ENCODE results near the gene C1orf105. TPM values are rescaled to one million over a fixed set of nuclear protein-coding genes. Genes with fewer than 3 reads are reported as not detected.
A peak's percentile ranks its signal among the peaks of the same experiment; 100 is the strongest.

The C1orf105 gene
- total and polyA plus RNA-seq, 10 donors, result not detected

DNA sequence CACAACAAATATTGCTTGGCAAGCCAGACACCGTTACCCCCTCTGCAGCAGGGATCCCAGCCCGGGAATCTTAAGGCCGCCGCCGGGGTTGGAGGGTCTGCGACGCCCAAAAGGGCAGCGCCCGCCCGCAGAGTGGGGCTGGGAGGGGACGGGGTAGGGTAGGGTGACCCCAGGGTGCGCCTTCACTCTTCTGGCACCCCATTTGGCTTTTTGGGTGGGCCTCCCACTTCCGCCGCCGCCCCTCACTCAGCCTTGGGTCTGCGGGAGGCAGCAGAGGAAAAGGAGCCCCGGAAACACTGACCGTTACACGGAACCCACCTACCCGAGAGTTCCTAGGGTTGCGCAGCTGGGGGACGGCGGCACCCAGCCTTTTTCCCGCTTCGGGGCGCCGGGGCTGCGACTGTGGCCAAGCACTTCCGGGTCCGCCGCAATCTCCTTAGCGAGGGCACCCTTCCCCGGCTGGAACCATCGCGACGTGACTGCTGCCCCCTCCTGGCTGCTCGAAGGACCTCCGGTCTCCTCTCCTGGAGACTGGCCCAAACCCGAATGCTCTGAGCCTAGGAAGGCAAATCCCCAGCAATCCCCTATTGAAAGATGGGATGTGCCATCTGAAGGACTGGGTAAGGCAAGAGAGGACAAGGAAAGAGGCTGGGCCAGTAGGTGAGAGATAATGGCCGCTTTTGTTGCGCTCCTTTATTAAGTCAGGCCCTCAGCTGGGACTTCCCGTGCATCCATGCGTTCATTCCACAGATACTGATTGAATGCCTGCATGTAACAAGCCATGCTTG lies 23.4 kb downstream of the C1orf105 start, which contains the start of gene PIGC:
Gene PIGC (minus strand): TSS at position 404 of the 788 bp plus-strand sequence. CDS start 1,447 bp downstream, outside the sequence.
- H3K27me3 ChIP-seq (replicated peaks in 1 of 7), result no peaks in the 10 kb centered on the region
- peak within 1 kb of the TSS; percentile 59 to 91 (median 76) for H3K4me3 ChIP-seq
- DNase-seq, result peak; percentile 99
- peaks cover 0 to 24% (median 2%) of the 10 kb centered on the region in 6 donors for H3K36me3 ChIP-seq
- WGBS, 5 donors, result 7 to 14% (median 8%) methylated on average over 22 to 43 of the region's 43 CpGs
- peak; percentile 79 to 87 (median 81) for TF ChIP-seq POLR2AphosphoS5 (IDR thresholded peaks at IDR 0.05)
- TF ChIP-seq CTCF (IDR thresholded peaks at IDR 0.05 in 8 of 11, conservative IDR thresholded peaks at IDR 0.05 in 3 of 11), result peak; percentile 65 to 95 (median 91)
- TF ChIP-seq POLR2A (IDR thresholded peaks at IDR 0.05), result no peak
- H3K27ac ChIP-seq, result peak within 1 kb of the TSS; percentile 86 to 95 (median 88)
- H3K4me1 ChIP-seq, result peaks cover 19 to 52% (median 33%) of the 10 kb centered on the region in 6 donors
- H3K9me3 ChIP-seq, result no peaks in the 10 kb centered on the region
- intact Hi-C loops (cut with DNase I; ENCODE audit: low total_unique reads), result loop anchor here (10.0 kb wide), 1 partner anchor 439 kb away; no protein-coding TSS in a partner anchor

DNA sequence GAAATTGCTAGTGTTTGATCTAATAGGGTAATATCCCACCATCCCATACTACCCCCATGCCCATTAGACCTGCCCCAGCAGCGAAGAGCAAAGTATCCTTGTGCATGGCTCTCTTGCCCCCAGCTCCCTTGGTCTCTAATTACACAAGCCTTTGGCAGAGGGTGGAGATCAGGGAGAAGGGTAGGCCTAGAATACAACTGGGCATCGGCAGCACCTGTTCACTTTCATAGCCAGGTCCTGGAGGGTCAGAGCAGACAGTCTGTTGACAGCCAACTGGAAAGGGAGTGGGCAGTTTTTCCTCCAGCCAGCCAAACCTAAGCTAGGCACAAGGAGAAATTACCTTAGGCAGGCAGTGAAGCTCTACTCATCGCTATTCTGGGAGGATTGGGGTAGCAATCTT lies 26.1 kb downstream of the C1orf105 start:
- H3K4me3 ChIP-seq, result no peak overlapping the region
- intact Hi-C loops (cut with DNase I; ENCODE audit: low total_unique reads), result loop anchor here (10.0 kb wide), 1 partner anchor 442 kb away; no protein-coding TSS in a partner anchor
- no peak for DNase-seq
- peaks cover 17 to 53% (median 33%) of the 10 kb centered on the region in 6 donors for H3K4me1 ChIP-seq
- no peaks in the 10 kb centered on the region for H3K27me3 ChIP-seq (replicated peaks in 1 of 7)
- no peaks in the 10 kb centered on the region for H3K9me3 ChIP-seq
- H3K27ac ChIP-seq, result no peak overlapping the region
- H3K36me3 ChIP-seq, result peaks cover 0 to 9% (median 2%) of the 10 kb centered on the region in 6 donors
- TF ChIP-seq CTCF (IDR thresholded peaks at IDR 0.05 in 8 of 11, conservative IDR thresholded peaks at IDR 0.05 in 3 of 11) (no peak), POLR2A (IDR thresholded peaks at IDR 0.05) (no peak), POLR2AphosphoS5 (IDR thresholded peaks at IDR 0.05) (no peak)
- WGBS, 5 donors, result 88 to 97% (median 90%) methylated on average over 3 of the region's 3 CpGs

GRCh38 chr1:172447641-172448040 lies 27.2 kb downstream of the C1orf105 start:
- intact Hi-C loops (cut with DNase I; ENCODE audit: low total_unique reads), result loop anchor here (10.0 kb wide), 1 partner anchor 443 kb away; no protein-coding TSS in a partner anchor
- Histone ChIP-seq H3K4me3 (no peak overlapping the region), H3K27ac (no peak overlapping the region), H3K9me3 (no peaks in the 10 kb centered on the region), H3K27me3 (replicated peaks in 1 of 7) (no peaks in the 10 kb centered on the region), H3K36me3 (no peaks in the 10 kb centered on the region), H3K4me1 (peaks cover 6 to 42% (median 23%) of the 10 kb centered on the region in 6 donors)
- 41 to 85% (median 68%) methylated on average over 2 of the region's 2 CpGs for WGBS, 5 donors
- TF ChIP-seq POLR2A (IDR thresholded peaks at IDR 0.05), result no peak
- no peak for TF ChIP-seq CTCF (IDR thresholded peaks at IDR 0.05 in 8 of 11, conservative IDR thresholded peaks at IDR 0.05 in 3 of 11)
- no peak for TF ChIP-seq POLR2AphosphoS5 (IDR thresholded peaks at IDR 0.05)
- DNase-seq, result no peak

Measured in spleen (tissue), 11 donors.